ENCODE results near the gene INHBA. TPM values are rescaled to one million over a fixed set of nuclear protein-coding genes. Genes with fewer than 3 reads are reported as not detected.

Gene INHBA
- total RNA-seq, 1 experiment from 2014 or later, result 1.7 TPM

DNA sequence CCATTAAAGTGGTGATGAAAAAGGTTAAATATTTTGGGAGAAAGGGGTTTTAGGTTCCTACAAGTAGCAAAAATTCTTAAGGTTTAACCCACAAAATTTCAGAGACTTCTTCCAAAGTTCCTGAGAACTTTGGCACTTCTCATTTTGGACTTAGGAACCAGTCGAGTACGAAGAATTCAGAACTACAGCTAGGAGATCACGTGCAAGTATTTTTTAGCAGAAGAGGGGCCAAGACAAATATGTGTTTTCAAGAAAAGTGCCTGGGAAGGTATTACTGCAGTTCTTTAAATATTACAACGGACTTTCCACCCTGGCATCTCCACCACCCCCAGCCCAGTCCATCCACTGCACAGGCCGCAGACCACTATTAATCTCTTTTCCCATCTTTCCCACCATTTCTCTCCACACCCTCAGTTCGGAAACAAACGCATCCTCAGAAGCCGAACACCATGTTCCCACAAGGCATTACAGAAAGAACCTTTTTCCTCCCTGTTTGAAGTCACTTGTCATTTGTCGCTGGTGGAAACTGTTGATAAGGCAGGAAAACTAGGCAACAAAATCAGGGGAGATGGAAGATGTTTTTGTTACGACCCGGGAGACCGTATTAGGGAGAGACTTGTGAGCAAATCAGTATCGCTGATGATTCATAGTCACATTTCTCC lies 7.1 kb downstream of the INHBA start:
- Mint-ChIP-seq H3K36me3 (ENCODE audit: insufficient read depth in 1 of 3, low read depth in 3 of 3) (no peaks in the 10 kb centered on the region), H3K27ac (no peak overlapping the region), H3K27me3 (ENCODE audit: low read depth) (peaks cover 16% of the 10 kb centered on the region), H3K4me1 (peaks cover 48 to 55% of the 10 kb centered on the region in 2 experiments), H3K9me3 (no peaks in the 10 kb centered on the region), H3K4me3 (no peak overlapping the region)
- H2AK5ac ChIP-seq (ENCODE audit: insufficient read length, low read length), result no peak overlapping the region
- no peaks in the 10 kb centered on the region for H3K27me3 ChIP-seq (ENCODE audit: insufficient read depth, low read length)
- DNase-seq, result no peak
- no peak overlapping the region for H3K14ac ChIP-seq (ENCODE audit: insufficient read depth, low read length)
- no peak overlapping the region for H3K23ac ChIP-seq (ENCODE audit: insufficient read length, low read depth, low read length)
- H4K5ac ChIP-seq (ENCODE audit: insufficient read length, low read depth, low read length), result no peak overlapping the region
- no peak overlapping the region for H2BK120ac ChIP-seq (ENCODE audit: low read depth, low read length, poor library complexity, severe bottlenecking)
- peaks cover 12% of the 10 kb centered on the region for H3K23me2 ChIP-seq (ENCODE audit: insufficient read length, low read depth, low read length, poor library complexity, severe bottlenecking)
- no peak overlapping the region for H4K8ac ChIP-seq (replicated peaks; ENCODE audit: insufficient read length, low read depth, low read length)
- H2BK5ac ChIP-seq (ENCODE audit: insufficient read length, low read length), result no peak overlapping the region
- no peak overlapping the region for H3K4ac ChIP-seq (ENCODE audit: low read depth, low read length)
- H3K79me2 ChIP-seq (ENCODE audit: insufficient read depth, low read length), result no peaks in the 10 kb centered on the region
- H3K9me3 ChIP-seq (ENCODE audit: control insufficient read depth, low read depth, low read length), result no peaks in the 10 kb centered on the region
- no peak overlapping the region for H3K9ac ChIP-seq (ENCODE audit: extremely low read depth, insufficient read length, low read length)
- H3K4me2 ChIP-seq (ENCODE audit: insufficient read depth, insufficient read length, low read length), result no peak overlapping the region
- WGBS (ENCODE audit: extremely low coverage, insufficient read length, low lambda C conversion rate), result no CpG with 5 or more reads among the region's 13 CpGs
- H3T11ph ChIP-seq (ENCODE audit: low read length), result no peak overlapping the region
- no peak overlapping the region for H2AFZ ChIP-seq (ENCODE audit: low read length)
- no peaks in the 10 kb centered on the region for H4K20me1 ChIP-seq (ENCODE audit: control insufficient read depth, insufficient read depth, insufficient read length)
- no peak overlapping the region for H3K56ac ChIP-seq (ENCODE audit: insufficient read length, low read depth, low read length)
- no peak for TF ChIP-seq CTCF (conservative IDR thresholded peaks at IDR 0.05)
- no peak overlapping the region for H2BK20ac ChIP-seq (ENCODE audit: low read depth, low read length, poor library complexity, severe bottlenecking)
- H2BK15ac ChIP-seq (ENCODE audit: low read depth, low read length), result no peak overlapping the region
- no peak overlapping the region for H4K91ac ChIP-seq (ENCODE audit: insufficient read length, low read depth, low read length)
- no peaks in the 10 kb centered on the region for H3K79me1 ChIP-seq (ENCODE audit: insufficient read depth, low read depth, low read length, poor library complexity, severe bottlenecking)
- H2BK12ac ChIP-seq (ENCODE audit: insufficient read length, low read depth, low read length), result no peak overlapping the region
- H3K18ac ChIP-seq (ENCODE audit: insufficient read length, low read depth, low read length), result no peak overlapping the region
- no peak overlapping the region for H3K27ac ChIP-seq (ENCODE audit: insufficient read length, low read depth, low read length)
- H3K4me1 ChIP-seq (ENCODE audit: insufficient read depth, low read length), result peaks cover 4% of the 10 kb centered on the region; the same call in 1 of the 2 replicates
